GM18499 (cell line): ENCODE measurements around the gene NR0B1.

Source experiments
- ATAC-seq: cut with Tn5 transposase; IDR thresholded peaks from one replicate; pipeline ENCODE4 v1.9.1; 2021; ENCODE audit warnings: moderate number of reproducible peaks; ENCODE audit not compliant: insufficient read depth, unreplicated experiment

NR0B1 gene

DNA sequence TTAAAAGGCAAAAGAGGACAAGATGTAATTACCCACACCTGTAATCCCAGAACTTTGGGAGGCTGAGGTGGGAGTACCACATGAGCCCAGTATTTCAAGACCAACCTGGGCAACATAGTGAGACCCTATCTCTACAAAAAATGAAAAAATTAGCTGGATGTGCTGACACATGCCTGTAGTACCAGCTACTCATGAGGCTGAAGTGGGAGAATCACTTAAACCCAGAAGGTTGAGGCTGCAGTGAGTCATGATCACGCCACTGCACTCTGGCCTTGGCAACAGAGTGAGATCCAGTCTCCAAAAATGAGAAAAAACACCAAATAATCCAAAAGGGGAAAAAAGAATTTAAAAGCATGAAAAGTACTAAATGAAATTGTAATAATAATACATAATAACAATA lies 30.8 kb downstream of the NR0B1 start:
- no peak for ATAC-seq

DNA sequence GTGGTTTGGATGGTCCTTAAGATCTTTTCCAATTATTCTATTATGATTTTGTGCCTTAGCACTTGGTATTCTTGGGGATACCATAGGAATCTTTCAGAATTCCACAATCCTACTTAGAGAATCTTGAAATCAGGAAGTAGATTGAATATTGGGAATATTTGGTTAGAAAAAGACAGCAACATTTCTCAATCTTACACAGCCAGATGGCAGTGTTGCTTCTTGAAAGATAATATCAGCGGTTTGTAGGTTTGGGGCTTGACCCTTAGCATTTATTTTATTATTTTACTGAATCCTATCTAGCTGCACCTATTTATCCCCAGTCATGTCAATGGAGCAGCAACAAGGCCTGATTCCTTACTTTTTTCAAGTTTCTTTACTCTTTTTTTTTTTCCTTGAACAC lies 33.7 kb downstream of the NR0B1 start:
- ATAC-seq, result no peak

DNA sequence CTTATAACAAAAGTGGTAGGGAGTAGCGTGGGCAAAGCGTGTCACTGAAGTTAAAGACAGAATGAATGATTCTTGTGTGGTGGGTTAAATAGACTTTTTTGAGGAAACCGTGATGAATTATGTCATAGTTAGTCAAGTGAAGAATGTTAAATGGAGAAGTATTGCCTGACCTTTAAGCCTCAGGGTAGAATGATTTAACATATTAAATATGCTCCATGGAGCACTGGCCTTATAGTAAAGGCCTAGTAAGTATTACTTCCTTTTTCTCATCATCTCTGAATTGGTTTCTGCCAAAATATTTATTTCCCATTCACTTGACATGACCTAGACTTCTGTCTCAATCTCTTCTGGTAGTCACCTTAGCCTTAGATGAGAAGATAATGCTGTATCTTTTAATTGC lies 38.6 kb downstream of the NR0B1 start:
- no peak for ATAC-seq

DNA sequence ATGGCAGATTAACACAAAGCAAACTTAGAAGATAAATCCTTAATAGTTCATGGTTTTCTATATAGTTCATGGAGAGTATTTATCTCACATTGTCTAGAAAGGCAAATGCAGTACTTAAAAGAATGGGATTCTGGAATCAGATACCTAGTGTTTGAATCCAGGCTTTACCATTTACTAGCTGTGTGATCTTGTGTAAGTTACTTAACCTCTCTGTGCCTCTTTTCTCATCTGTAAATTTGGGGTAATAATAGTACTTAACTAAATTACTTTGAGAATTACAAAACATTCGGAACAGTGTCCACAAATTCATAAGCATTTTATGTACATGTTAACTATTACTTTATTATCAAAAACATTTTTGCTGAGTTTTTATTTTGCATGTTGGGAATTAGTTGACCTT lies 46.4 kb downstream of the NR0B1 start:
- ATAC-seq, result no peak

DNA sequence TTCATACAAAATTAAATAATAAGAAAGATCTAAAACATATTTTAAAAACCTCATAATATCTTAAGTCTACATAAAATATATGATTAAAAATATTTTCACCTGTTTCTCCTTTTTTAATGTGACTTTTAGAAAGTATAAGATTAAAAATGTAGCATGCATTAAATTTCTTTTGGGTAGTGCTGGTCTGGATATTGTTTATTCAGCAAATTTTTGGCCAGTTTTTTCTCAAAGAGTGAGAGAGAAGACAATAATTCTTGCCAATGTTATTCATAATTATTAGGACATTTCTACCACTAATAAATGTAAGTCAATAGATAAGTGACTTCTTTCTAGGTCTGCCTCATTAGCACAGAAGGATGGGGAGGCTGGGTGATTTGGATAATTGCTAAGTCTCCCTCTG lies 48.2 kb downstream of the NR0B1 start:
- no peak for ATAC-seq

DNA sequence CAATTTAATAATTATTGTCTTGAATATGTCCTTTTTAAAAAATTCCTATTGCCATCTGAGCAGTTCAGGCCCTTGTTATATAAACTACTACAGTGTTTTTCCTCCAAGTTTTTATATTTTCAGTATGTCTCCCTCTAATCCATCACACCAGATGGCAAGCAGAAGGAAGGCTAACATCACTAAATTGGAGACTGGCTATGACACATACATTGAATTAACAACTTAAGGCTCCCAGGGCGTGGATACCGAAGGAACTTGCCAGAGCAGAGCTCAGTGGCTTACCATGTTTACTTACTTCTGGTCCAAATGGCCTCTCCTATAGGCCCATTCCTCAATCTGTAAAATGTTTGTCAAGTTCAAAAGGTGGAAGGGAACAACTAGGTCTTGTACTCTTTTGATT lies 49.3 kb downstream of the NR0B1 start:
- ATAC-seq, result no peak
